Sigmoid colon (tissue), 7 donors: ENCODE measurements around the gene IMMP2L. TPM values are rescaled to one million over a fixed set of nuclear protein-coding genes. Genes with fewer than 3 reads are reported as not detected.
"Not testable (repeated sequence)": the region's sequence is repeated elsewhere in the genome, so short reads cannot be mapped to it uniquely, and the experiment has no call there.

Source experiments
- DNase-seq: peaks from one replicate; pipeline ENCODE4 v3.0.0-alpha.2; 2019
- H3K27ac ChIP-seq, 4 donors: fragments of 200-600 bp; sonication (generic); one replicate each; pipeline ENCODE4 v1.5.1; 2016 to 2019; ENCODE audit warnings: mild to moderate bottlenecking in 1 of 4
- H3K27me3 ChIP-seq, 3 donors: fragments of 200-600 bp; sonication (generic); one replicate each; pipeline ENCODE4 v1.5.1; 2019; ENCODE audit warnings: mild to moderate bottlenecking in 1 of 3
- H3K36me3 ChIP-seq, 4 donors: fragments of 200-600 bp; sonication (generic); one replicate each; pipeline ENCODE4 v1.5.1; 2016 to 2019
- H3K4me1 ChIP-seq, 4 donors: fragments of 200-600 bp; sonication (generic); one replicate each; pipeline ENCODE4 v1.5.1; 2017 to 2019
- H3K4me3 ChIP-seq, 4 donors: fragments of 200-600 bp; sonication (generic); one replicate each; pipeline ENCODE4 v1.5.1; 2017 to 2019; ENCODE audit warnings: mild to moderate bottlenecking in 2 of 4, moderate library complexity in 1 of 4
- H3K9me3 ChIP-seq, 4 donors: fragments of 200-600 bp in 3 of 4; sonication (generic) in 3 of 4; one replicate each; pipeline versions ENCODE4 v1.5.1 to v1.6.1; 2013 to 2019
- CTCF ChIP-seq, 4 experiments: fragments of 450-650 bp in 3 of 4; fragments of 200-600 bp in 1 of 4; IDR thresholded peaks; one replicate each; pipeline ENCODE4 v1.5.1; 2016 to 2019; ENCODE audit warnings: antibody characterized with exemption in 4 of 4, mild to moderate bottlenecking in 3 of 4, moderate library complexity in 2 of 4
- EP300 ChIP-seq, 4 donors: sonication (generic); formaldehyde crosslinking; IDR thresholded peaks; one replicate each; pipeline ENCODE4 v1.6.1; 2017; ENCODE audit warnings: antibody characterized with exemption in 4 of 4
- POLR2A ChIP-seq, 2 donors: fragments of 450-650 bp; IDR thresholded peaks; one replicate each; pipeline ENCODE4 v1.6.1; 2016; ENCODE audit warnings: antibody characterized with exemption in 2 of 2, mild to moderate bottlenecking in 2 of 2, moderate library complexity in 2 of 2
- POLR2AphosphoS5 ChIP-seq, 4 donors: sonication (generic); formaldehyde crosslinking; IDR thresholded peaks; one replicate each; pipeline ENCODE4 v1.6.1; 2017; ENCODE audit warnings: antibody characterized with exemption in 4 of 4
- WGBS, 2 donors: extraction: QIAGEN DNeasy Blood & Tissue Kit; methylation state at CpG; one replicate each; pipeline ENCODE4 v1.1.7; 2013; 5-methylcytosine and 5-hydroxymethylcytosine counted together
- intact Hi-C: fragments of 100-400 bp; cut with DNase I; formaldehyde crosslinking; loops from one replicate; pipeline ENCODE4 v1.15.1; 2023
- polyA plus RNA-seq, 3 donors: library from polyadenylated mRNA; stranded (reverse); fragments of 200-250 nt; gene quantifications; one replicate each; pipeline ENCODE4 v1.2.3, GENCODE V29; 2013
- total RNA-seq, 4 donors: library from RNA; depleted of rRNA; stranded (reverse); fragments of >200 nt; gene quantifications; one replicate each; pipeline ENCODE4 v1.1.0, GENCODE V29; 2016
- donor health status: healthy with polysubstance abuse.
- donor health status: Bipolar disorder and iron deficiency.
- donor health status: healthy.

IMMP2L gene
- total and polyA plus RNA-seq, 7 donors: 2.5 to 57.9 (median 18.5) TPM

GRCh38 chr7:111459065-111459756 lies 103.1 kb downstream of the IMMP2L start:
- H3K4me1 ChIP-seq: no peaks in the 10 kb centered on the region
- no peak for DNase-seq
- no peak for TF ChIP-seq EP300 (IDR thresholded peaks at IDR 0.05)
- TF ChIP-seq CTCF (IDR thresholded peaks at IDR 0.05): no peak
- H3K27me3 ChIP-seq: no peaks in the 10 kb centered on the region
- no peak overlapping the region for H3K4me3 ChIP-seq
- 84 to 92% methylated on average over 2 of the region's 2 CpGs for WGBS, 2 donors
- H3K27ac ChIP-seq: no peak overlapping the region
- intact Hi-C loops: no loop called here
- H3K9me3 ChIP-seq: no peaks in the 10 kb centered on the region
- H3K36me3 ChIP-seq: no peaks in the 10 kb centered on the region

GRCh38 chr7:111450705-111451104 lies 111.6 kb downstream of the IMMP2L start:
- DNase-seq, H3K36me3 ChIP-seq, intact Hi-C loops, H3K4me3 ChIP-seq, H3K27me3 ChIP-seq, H3K27ac ChIP-seq, H3K4me1 ChIP-seq, H3K9me3 ChIP-seq: not testable (repeated sequence)
- 90 to 92% methylated on average over 1 of the region's 2 CpGs for WGBS, 2 donors

GRCh38 chr7:111447502-111447901 lies 114.8 kb downstream of the IMMP2L start:
- H3K27me3 ChIP-seq, DNase-seq, H3K36me3 ChIP-seq, H3K9me3 ChIP-seq, intact Hi-C loops, H3K4me3 ChIP-seq, H3K27ac ChIP-seq, H3K4me1 ChIP-seq: not testable (repeated sequence)
- WGBS, 2 donors: 86 to 92% methylated on average over 4 of the region's 6 CpGs

- TF ChIP-seq CTCF (IDR thresholded peaks at IDR 0.05) (no peak), EP300 (IDR thresholded peaks at IDR 0.05) (no peak), POLR2A (IDR thresholded peaks at IDR 0.05) (no peak), POLR2AphosphoS5 (IDR thresholded peaks at IDR 0.05) (no peak)
- Histone ChIP-seq H3K4me1 (peaks cover 0 to 5% (median 0%) of the 10 kb centered on the region in 4 donors), H3K4me3 (no peak overlapping the region), H3K9me3 (peaks cover 0 to 2% (median 0%) of the 10 kb centered on the region in 4 donors), H3K36me3 (no peaks in the 10 kb centered on the region), H3K27ac (no peak overlapping the region), H3K27me3 (no peaks in the 10 kb centered on the region)
- WGBS, 2 donors: 93 to 96% methylated on average over 3 of the region's 3 CpGs
- DNase-seq: no peak
- intact Hi-C loops: no loop called here
Observed at GRCh38 chr7:111439977-111440376, 122.3 kb downstream of the IMMP2L start.

GRCh38 chr7:111438369-111439289 lies 123.7 kb downstream of the IMMP2L start:
- peaks cover 0 to 2% (median 0%) of the 10 kb centered on the region in 4 donors for H3K4me1 ChIP-seq
- no peak for TF ChIP-seq POLR2AphosphoS5 (IDR thresholded peaks at IDR 0.05)
- peaks cover 0 to 2% (median 0%) of the 10 kb centered on the region in 4 donors for H3K9me3 ChIP-seq
- WGBS, 2 donors: 74 to 84% methylated on average over 3 of the region's 3 CpGs
- H3K36me3 ChIP-seq: no peaks in the 10 kb centered on the region
- no peaks in the 10 kb centered on the region for H3K27me3 ChIP-seq
- H3K4me3 ChIP-seq: no peak overlapping the region
- H3K27ac ChIP-seq: no peak overlapping the region
- DNase-seq: no peak
- intact Hi-C loops: no loop called here

- TF ChIP-seq CTCF (IDR thresholded peaks at IDR 0.05) (no peak), EP300 (IDR thresholded peaks at IDR 0.05) (no peak)
- Histone ChIP-seq H3K36me3 (no peaks in the 10 kb centered on the region), H3K9me3 (peaks cover 0 to 4% (median 0%) of the 10 kb centered on the region in 4 donors), H3K27ac (no peak overlapping the region), H3K4me3 (no peak overlapping the region), H3K27me3 (no peaks in the 10 kb centered on the region), H3K4me1 (no peaks in the 10 kb centered on the region)
- WGBS, 2 donors: 91 to 95% methylated on average over 2 of the region's 2 CpGs
- DNase-seq: no peak
- intact Hi-C loops: no loop called here
Observed at GRCh38 chr7:111437736-111438135, 124.6 kb downstream of the IMMP2L start.
